ENCODE data around the gene RGS13.

DNA sequence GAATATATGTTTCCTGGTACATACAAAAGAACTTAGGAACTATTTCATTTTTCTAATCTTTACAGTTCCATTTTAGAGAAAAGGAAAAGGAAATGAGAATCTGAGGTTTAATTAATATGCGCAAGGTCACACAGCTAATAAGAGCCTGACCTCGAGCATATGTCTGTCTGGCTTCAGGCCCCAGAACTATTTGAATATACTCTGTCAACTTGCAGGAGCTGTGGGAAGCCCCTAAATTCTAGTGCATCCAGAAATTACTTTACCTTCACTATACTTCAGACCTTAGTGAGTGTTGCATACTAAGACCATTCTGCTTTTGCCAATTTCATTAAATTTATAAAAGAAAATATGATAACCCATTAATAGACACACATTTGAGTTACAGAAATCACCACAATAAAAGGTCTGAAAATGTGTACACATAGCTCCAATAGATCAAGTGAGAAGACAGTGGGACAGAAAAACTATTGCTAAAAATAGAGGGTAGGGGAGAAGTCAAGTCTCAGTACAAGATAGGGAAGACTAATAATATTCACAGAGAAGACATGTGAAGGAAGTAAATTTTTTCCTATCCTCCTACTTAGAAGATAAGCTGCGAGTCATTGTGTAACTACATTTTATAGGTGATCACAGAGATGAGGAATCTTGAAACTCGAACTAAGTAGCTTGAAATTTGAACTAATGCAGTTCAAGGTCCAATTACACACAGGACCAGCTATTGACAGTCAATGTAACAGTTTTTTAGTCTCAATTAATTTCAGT is 3.8 kb downstream of the RGS13 start:
- TF ChIP-seq, protein P1, sequence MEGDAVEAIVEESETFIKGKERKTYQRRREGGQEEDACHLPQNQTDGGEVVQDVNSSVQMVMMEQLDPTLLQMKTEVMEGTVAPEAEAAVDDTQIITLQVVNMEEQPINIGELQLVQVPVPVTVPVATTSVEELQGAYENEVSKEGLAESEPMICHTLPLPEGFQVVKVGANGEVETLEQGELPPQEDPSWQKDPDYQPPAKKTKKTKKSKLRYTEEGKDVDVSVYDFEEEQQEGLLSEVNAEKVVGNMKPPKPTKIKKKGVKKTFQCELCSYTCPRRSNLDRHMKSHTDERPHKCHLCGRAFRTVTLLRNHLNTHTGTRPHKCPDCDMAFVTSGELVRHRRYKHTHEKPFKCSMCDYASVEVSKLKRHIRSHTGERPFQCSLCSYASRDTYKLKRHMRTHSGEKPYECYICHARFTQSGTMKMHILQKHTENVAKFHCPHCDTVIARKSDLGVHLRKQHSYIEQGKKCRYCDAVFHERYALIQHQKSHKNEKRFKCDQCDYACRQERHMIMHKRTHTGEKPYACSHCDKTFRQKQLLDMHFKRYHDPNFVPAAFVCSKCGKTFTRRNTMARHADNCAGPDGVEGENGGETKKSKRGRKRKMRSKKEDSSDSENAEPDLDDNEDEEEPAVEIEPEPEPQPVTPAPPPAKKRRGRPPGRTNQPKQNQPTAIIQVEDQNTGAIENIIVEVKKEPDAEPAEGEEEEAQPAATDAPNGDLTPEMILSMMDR (IDR thresholded peaks at IDR 0.05): no peak
- TF ChIP-seq POLR2A (IDR thresholded peaks at IDR 0.05) (no peak), POLR2AphosphoS5 (IDR thresholded peaks at IDR 0.05; ENCODE audit: insufficient read depth in 1 of 2, low read depth in 1 of 2) (no peak)
